BE2C (cell line): ENCODE data around the gene CCDC102B.

Source experiments
- DNase-seq: peaks from one replicate; pipeline ENCODE4 v3.0.0-alpha.2; 2020
- H3K27me3 ChIP-seq: fragments of 250-450 bp; sonication (Bioruptor Pico); 2 replicates; pipeline ENCODE4 v1.5.1; 2020; ENCODE audit warnings: mild to moderate bottlenecking
- H3K36me3 ChIP-seq: fragments of 250-450 bp; sonication (Bioruptor Pico); 2 replicates; pipeline ENCODE4 v1.5.1; 2020; ENCODE audit warnings: mild to moderate bottlenecking
- H3K4me1 ChIP-seq: fragments of 250-450 bp; sonication (Bioruptor Pico); 2 replicates; pipeline ENCODE4 v1.5.1; 2020
- H3K4me3 ChIP-seq: 2 replicates; pipeline ENCODE4 v1.5.1; 2011; ENCODE audit warnings: low read depth, low read length
- H3K9me3 ChIP-seq: fragments of 250-450 bp; sonication (Bioruptor Pico); 2 replicates; pipeline ENCODE4 v1.5.1; 2020
- TF ChIP-seq, protein P1 (sequence below): IDR thresholded peaks from 2 replicates; pipeline ENCODE4 v1.5.1; 2012; ENCODE audit warnings: mild to moderate bottlenecking, low read depth, low read length

Gene CCDC102B

DNA sequence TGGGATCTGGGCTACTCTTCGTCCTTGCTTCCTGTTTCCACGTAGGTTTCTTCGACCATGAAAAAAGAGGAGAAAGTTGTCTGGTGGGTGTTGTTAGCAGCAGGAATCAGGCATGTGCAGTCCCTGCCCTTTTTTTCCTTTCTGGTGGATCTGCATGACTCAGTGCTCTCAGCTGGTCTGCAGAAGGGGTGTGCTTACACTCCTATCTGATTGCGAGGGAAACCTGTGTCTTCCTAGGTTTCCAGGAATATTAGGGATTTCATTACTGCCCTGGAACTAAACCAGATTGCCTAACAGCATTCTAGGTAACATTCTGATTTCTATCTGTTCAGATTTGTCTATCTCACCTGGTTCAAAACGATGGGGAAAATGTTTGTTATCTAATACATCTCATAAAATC, 174.3 kb downstream of the CCDC102B start:
- Histone ChIP-seq H3K4me3 (peak overlapping the region; percentile 23), H3K27me3 (no peaks in the 10 kb centered on the region), H3K9me3 (no peaks in the 10 kb centered on the region), H3K4me1 (no peaks in the 10 kb centered on the region), H3K36me3 (no peaks in the 10 kb centered on the region)
- DNase-seq: peak; percentile 42
- TF ChIP-seq, protein P1, sequence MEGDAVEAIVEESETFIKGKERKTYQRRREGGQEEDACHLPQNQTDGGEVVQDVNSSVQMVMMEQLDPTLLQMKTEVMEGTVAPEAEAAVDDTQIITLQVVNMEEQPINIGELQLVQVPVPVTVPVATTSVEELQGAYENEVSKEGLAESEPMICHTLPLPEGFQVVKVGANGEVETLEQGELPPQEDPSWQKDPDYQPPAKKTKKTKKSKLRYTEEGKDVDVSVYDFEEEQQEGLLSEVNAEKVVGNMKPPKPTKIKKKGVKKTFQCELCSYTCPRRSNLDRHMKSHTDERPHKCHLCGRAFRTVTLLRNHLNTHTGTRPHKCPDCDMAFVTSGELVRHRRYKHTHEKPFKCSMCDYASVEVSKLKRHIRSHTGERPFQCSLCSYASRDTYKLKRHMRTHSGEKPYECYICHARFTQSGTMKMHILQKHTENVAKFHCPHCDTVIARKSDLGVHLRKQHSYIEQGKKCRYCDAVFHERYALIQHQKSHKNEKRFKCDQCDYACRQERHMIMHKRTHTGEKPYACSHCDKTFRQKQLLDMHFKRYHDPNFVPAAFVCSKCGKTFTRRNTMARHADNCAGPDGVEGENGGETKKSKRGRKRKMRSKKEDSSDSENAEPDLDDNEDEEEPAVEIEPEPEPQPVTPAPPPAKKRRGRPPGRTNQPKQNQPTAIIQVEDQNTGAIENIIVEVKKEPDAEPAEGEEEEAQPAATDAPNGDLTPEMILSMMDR: no peak

DNA sequence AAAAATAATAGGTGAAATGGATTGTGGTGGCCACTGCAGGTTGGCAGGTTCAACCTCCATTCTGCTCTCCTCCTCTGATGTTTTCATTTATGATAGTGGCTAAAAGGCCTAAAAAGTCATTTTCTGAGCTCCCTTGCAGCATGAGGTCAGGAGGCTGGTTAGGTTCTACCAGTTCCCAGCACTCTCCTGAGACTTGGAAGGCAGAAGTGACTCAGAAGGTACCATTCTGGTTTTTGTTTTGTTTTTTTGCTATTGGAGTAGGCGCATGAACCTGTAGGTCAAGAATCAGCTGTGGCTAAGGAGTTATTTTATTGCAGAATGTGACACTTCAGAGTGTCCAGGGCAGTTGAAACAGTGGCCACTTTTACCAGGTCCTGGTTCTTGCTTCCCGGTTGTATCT, 181.9 kb downstream of the CCDC102B start:
- TF ChIP-seq, protein P1: no peak
- Histone ChIP-seq H3K4me1 (no peaks in the 10 kb centered on the region), H3K4me3 (no peak overlapping the region), H3K27me3 (no peaks in the 10 kb centered on the region), H3K36me3 (no peaks in the 10 kb centered on the region), H3K9me3 (no peaks in the 10 kb centered on the region)
- DNase-seq: no peak

DNA sequence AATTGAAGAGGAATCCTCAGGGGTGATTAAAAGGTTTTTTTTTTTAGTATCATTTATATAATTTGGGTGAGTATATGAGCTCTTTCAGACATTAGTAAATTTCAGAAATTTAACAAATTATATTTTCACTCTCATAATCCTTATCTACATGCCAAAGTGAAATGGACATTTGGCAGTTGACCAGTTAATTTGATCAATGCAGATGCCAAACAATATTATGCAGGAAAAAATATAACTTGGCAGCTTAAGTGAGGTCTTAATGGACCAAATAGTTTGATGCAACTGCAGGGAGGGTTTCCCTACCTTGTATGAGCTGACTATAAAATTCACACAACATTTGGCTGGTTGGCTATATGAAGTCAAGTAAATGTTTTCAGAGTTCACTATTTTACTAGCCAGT, 185.2 kb downstream of the CCDC102B start:
- H3K36me3 ChIP-seq: no peaks in the 10 kb centered on the region
- no peak for DNase-seq
- no peaks in the 10 kb centered on the region for H3K9me3 ChIP-seq
- H3K27me3 ChIP-seq: no peaks in the 10 kb centered on the region
- TF ChIP-seq, protein P1: no peak
- H3K4me1 ChIP-seq: no peaks in the 10 kb centered on the region
- H3K4me3 ChIP-seq: no peak overlapping the region

DNA sequence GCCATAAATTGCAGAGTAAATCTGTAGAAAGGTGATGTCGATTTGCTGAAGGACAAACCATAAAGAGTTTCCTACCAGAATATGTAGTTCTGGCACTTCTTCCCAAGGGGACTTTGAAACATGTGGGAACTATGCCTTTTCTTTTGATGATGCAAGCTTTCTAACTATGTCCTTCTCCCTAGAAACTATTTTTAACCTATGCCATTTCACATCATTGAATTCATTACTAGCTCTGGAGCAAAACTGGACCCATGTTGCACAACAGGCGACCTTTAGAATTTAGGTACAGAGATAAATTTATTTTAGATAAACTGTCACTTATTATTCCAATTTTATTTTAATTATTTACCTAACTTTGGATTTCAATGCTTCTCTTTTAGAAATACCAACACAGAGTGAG, 186.5 kb downstream of the CCDC102B start:
- no peak overlapping the region for H3K4me3 ChIP-seq
- no peaks in the 10 kb centered on the region for H3K4me1 ChIP-seq
- H3K36me3 ChIP-seq: no peaks in the 10 kb centered on the region
- no peak for DNase-seq
- no peaks in the 10 kb centered on the region for H3K27me3 ChIP-seq
- no peaks in the 10 kb centered on the region for H3K9me3 ChIP-seq
- TF ChIP-seq, protein P1: no peak

DNA sequence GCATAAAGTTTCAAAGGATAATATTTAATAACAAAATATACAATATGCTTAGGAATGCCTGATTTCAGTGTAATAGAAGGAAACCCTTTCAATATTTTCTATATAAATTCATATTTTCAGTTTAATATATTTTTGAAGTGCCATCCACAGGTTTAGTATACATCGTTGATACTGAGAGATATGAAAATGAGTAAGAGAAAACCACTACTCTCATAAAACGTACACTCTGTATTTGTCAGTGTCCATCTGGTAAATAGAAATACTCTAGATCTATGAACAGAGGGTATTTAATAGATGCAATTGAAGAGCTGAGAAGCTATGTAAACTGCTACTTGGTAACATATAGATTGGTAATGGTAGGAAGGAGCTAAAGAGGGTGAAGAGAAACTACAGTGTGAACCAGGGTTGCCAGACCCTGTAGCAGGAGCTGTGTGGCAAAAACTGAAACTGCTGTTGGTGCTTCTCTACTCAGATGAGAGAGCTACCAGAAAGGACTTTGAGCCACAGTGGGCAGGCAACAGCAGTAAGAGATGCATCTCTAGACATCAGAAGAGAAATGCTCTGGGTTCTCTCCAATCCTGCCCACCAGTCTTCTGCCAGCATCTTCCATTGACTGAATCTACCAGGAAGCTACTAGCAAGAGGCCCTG, 187.4 kb downstream of the CCDC102B start:
- no peaks in the 10 kb centered on the region for H3K36me3 ChIP-seq
- no peak overlapping the region for H3K4me3 ChIP-seq
- TF ChIP-seq, protein P1: no peak
- H3K4me1 ChIP-seq: no peaks in the 10 kb centered on the region
- H3K9me3 ChIP-seq: no peaks in the 10 kb centered on the region
- H3K27me3 ChIP-seq: no peaks in the 10 kb centered on the region
- DNase-seq: no peak

DNA sequence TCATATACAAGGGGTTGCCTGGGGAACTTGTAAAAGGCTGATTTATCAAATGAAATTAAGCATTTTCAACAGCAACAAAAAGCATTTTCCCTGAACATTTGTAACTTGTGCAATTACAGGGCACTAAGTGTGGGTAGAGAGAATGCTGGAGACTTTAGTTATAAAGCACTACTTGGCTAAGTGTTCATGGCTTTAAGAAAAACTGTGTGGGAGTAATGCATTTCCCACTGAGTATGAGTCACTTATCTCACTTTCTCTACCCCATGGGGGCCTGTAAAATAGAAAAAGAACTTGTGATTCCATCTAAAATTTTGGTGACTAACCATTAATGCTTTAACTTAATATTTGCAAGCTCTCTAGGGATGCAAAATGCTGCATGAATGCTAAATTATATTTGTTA, 193.4 kb downstream of the CCDC102B start:
- peaks cover 4% of the 10 kb centered on the region; the same call in 1 of the 2 replicates for H3K4me1 ChIP-seq
- H3K27me3 ChIP-seq: no peaks in the 10 kb centered on the region
- TF ChIP-seq, protein P1: no peak
- H3K36me3 ChIP-seq: no peaks in the 10 kb centered on the region
- no peak overlapping the region for H3K4me3 ChIP-seq
- H3K9me3 ChIP-seq: no peaks in the 10 kb centered on the region
- DNase-seq: no peak
